GM18867 (cell line): ENCODE results near the gene NBPF3.
"Not testable (repeated sequence)": the region's sequence is repeated elsewhere in the genome, so short reads cannot be mapped to it uniquely, and the experiment has no call there.

ENCODE experiments used
- ATAC-seq: cut with Tn5 transposase; IDR thresholded peaks from one replicate; pipeline ENCODE4 v1.9.1; 2021; ENCODE audit warnings: mild to moderate bottlenecking, moderate library complexity; ENCODE audit not compliant: unreplicated experiment

Gene NBPF3

GRCh38 chr1:21438646-21439312 is 1.2 kb upstream of the NBPF3 start:
- ATAC-seq: not testable (repeated sequence)

GRCh38 chr1:21439345-21439720 is 604 bp upstream of the NBPF3 start:
- no peak for ATAC-seq

GRCh38 chr1:21440630-21441125 is 741 bp downstream of the NBPF3 start:
- not testable (repeated sequence) for ATAC-seq

- ATAC-seq: not testable (repeated sequence)
Observed at GRCh38 chr1:21446647-21447046, 6.7 kb downstream of the NBPF3 start.

- ATAC-seq: no peak
Observed at GRCh38 chr1:21447311-21447710, 7.4 kb downstream of the NBPF3 start.

DNA sequence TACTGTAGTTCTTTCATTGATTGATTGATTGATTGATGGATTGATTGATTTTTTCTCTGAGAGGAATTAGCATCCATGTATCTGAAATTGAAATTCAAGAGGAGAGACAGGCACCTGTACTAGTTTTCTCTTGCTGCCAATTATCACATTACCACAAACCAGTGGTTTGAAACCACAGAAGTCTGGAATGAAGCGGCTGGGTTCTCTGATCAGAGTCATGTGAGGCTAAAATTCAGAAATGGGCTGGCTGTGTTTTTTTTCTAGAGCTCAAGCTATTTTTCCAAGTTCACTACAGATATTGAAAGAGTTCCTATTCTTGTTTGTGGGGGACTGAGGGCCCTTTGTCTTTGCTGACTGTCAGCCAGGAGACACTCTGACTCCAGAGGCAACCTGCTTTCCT is 10.0 kb downstream of the NBPF3 start:
- no peak for ATAC-seq

GRCh38 chr1:21451212-21451611 is 11.3 kb downstream of the NBPF3 start:
- no peak for ATAC-seq

DNA sequence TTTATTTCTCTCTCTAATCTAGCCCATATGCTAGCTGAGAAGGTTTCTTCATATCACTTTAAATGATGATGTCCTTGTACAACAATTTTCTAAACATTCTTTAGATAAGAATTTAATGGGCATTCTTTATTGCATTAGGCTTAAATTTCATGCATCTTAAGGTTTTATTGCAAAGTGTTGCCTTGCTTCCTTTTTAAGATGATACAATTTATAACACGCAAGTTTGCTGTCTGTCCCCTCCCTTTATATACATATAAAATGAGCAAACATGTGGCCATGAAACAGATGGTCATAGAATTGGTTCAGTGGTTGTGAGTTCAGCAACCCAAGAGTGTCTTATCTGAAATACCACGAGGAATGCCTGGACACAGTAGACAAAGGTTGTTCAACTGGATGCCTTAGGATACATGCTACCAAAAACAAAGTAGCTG is 12.1 kb downstream of the NBPF3 start:
- ATAC-seq: no peak

GRCh38 chr1:21453964-21454614 is 14.2 kb downstream of the NBPF3 start:
- not testable (repeated sequence) for ATAC-seq

DNA sequence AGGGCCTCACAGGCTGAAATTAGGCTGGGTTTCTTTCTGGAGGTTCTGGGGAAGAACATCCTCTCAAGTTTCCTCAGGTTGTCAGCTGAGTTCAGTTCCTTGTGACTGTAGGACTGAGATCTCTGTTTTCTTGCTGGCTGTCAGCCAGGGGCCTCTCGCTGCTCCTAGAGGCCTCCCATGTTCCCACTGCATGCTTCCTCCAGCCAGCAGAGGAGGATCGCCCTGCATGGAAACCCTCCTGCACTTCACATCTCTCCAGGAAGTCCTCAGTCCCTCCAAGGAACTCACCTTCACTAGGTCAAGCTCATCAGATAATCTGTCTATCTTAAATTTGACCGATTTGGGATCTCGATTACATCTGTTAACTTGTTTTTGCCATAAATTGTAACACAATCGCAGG is 15.0 kb downstream of the NBPF3 start:
- not testable (repeated sequence) for ATAC-seq

DNA sequence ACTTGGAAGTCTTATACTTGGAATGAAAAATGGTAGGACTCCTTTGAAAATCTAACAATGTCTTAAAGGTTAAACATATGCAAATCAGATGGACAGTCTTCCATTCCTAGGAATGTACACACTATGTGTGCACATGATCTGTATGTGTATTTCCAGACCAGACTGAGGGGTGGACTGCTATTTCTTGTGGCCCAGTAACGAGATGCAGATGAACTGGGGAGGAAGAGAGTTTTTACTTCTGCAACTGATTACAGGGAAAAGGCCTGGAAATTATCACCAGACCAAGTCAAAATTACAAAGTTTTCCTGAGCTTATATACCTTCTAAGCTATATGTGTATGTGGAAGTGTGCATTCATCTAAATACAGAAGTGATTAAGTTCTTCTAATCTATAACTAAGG is 17.7 kb downstream of the NBPF3 start:
- no peak for ATAC-seq

- not testable (repeated sequence) for ATAC-seq
Observed at GRCh38 chr1:21465127-21465526, 25.2 kb downstream of the NBPF3 start.

GRCh38 chr1:21467946-21468345 is 28.0 kb downstream of the NBPF3 start:
- not testable (repeated sequence) for ATAC-seq

DNA sequence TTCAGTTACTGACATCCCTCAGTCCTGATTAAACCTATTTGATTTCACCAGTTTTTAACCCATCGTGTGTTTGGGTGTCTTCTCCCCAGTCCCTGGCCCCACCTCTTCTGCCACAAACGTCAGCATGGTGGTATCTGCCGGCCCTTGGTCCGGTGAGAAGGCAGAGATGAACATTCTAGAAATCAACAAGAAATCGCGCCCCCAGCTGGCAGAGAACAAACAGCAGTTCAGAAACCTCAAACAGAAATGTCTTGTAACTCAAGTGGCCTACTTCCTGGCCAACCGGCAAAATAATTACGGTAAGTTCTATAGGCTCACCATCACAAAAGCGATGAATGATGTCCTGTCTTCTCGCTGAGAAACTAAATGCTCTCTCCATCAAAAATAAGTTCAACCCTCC is 28.7 kb downstream of the NBPF3 start:
- no peak for ATAC-seq

GRCh38 chr1:21469581-21469980 is 29.6 kb downstream of the NBPF3 start:
- ATAC-seq: no peak

DNA sequence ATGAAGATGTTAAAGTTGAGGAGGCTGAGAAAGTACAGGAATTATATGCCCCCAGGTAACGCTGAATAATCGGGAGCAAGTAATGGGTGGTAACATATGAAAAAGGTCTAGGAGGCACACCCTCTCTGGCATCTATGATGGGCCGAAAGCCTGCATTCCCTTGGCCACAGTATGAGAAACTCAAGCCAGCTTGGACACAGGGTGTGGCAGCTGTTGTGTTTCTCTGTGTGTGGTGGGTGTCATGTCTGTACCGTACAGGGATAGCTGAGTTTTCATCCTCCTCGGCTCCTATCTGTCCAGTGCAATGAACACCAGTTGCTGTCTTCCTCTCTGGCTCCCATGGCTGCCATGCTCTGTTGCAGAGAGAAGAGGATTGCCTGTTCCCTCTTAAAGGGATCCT is 32.9 kb downstream of the NBPF3 start:
- ATAC-seq: no peak

DNA sequence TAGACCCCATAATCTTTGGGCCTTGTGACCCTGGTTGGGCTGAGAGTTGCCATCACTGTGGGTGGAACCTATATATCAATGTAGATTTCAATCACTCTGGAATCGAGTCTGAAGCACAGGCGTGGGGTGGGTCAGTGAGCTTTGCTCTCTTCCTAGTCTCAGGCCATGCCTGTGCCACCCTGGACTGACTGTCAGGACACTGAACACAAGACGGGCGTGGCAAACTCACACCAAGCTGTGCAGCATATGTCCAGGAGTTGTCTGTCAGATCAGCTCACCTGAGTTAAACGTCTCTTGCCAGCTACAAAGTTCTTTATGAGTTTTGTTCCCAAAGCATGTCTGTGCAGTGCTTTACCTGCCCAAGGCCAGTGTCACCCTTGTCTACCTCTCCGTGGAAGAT is 38.4 kb downstream of the NBPF3 start:
- ATAC-seq: no peak

GRCh38 chr1:21483881-21484280 is 43.9 kb downstream of the NBPF3 start:
- not testable (repeated sequence) for ATAC-seq

DNA sequence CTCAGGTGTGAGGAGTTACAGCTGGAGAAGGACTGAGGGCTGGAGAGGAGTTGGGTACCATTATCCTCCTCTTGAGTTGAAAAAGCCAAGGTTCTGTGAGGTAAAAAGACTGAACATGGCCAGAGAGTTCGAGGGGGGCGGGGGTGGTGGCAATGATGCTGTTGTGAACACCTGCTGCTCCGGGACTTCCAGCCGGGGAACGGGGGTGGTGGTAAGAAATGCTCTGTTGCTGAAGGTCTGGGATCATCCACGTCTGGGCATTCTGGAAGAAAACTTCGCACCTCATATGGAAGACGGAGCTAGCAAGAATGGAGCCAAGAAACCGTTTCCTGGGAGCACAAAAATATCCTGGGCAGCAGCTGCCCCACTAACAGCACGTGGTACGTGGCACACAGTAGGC is 49.2 kb downstream of the NBPF3 start:
- no peak for ATAC-seq

DNA sequence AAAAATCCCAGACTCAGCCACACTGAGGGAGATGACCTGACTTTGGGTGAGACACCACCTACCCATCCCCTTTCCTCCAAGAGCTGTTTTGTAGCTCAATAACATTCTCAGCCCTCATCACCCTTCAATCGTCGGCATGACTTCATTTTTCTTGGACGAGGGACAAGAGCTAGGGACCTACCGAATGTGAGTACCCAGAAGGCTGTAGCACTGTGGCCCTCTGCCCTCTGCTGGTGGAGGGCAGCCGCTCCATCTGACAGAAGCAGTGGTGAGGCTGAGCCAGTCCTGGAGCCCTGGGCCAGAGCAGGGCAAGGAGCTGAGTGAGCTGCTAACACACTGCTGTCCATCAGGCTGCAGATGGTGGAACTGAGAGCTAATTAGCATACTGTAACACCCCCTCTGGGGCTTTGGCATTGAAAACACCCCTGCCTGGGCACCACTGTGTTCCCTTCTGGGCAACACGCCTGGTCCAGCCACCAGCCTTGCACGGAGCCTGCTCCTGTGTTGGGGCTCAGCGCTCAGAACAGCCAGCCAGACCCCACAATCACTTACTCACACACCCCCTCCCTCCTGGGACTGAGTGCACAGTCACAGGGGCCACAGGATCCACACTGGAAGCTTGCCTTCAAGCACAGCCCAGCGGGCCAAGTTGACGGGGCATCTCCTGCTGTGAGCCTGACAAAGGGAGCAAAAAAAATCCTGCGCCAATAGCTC is 51.0 kb downstream of the NBPF3 start:
- ATAC-seq: no peak

DNA sequence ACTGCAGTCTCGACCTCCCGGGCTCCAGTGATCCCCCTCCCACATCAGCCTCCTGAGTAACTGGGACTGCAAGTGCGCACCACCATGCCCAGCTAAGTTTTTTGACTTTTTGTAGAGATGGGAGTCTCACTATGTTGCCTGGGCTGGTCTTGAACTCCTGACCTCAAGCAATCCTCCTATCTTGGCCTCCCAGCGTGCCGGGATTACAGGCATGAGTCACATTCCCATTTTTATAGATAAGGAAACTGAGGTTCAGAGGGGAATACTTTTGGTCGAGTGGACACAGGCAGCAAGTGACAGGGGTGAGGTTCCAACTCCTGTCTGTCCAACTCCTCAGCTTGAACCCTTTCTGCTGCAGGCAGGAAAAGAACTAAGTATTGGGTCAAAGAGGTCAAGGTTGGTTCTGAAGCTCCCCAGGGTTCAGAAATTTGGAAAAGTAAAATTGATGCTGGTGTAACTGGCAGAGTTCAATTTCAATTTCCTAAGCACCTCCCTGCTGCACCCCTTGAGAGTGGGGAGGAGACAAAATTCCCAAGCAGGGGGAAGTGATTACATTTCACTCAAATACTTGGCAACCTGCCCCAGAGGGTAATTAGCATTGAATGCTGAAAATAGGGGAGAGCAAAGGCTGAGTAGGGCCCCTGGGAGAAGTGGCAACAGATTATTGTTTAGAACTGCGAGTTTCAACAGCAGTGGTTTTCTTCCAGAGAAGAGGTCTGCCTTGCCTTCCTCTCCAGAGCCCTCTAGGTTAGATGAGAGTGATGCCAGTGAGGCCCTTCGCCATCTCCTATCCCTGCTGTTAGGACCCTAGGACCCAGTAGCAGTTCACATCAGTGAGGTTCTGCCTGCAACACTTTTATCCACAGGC is 51.8 kb downstream of the NBPF3 start:
- no peak for ATAC-seq
